SK-N-SH treated with all-trans-retinoic acid at 6 μM for 48 hours (cell line): ENCODE results near the gene UBR2.

ENCODE experiments used
- ATAC-seq: fragments of 200-7000 bp; cut with Tn5 transposase; 3 replicates; pipeline ENCODE4 v1.9.1; 2020; ENCODE audit warnings: mild to moderate bottlenecking, moderate library complexity
- ARNTL ChIP-seq: fragments of 450-650 bp; formaldehyde crosslinking; IDR thresholded peaks from 2 replicates; pipeline ENCODE4 v1.5.0; 2020; ENCODE audit warnings: low read depth, mild to moderate bottlenecking, moderate library complexity, borderline replicate concordance
- BACH2 ChIP-seq: fragments of 250-450 bp; sonication (Bioruptor Pico); IDR thresholded peaks from 2 replicates; pipeline ENCODE4 v1.9.0; 2021; ENCODE audit warnings: mild to moderate bottlenecking, borderline replicate concordance
- CSDC2 ChIP-seq: fragments of 250-450 bp; sonication (Bioruptor Pico); IDR thresholded peaks from 2 replicates; pipeline ENCODE4 v1.5.0; 2020; ENCODE audit warnings: mild to moderate bottlenecking, moderate library complexity
- CSRNP3 ChIP-seq: fragments of 250-450 bp; sonication (Bioruptor Pico); IDR thresholded peaks from 2 replicates; pipeline ENCODE4 v1.5.1; 2021; ENCODE audit warnings: mild to moderate bottlenecking, moderate library complexity
- ESRRG ChIP-seq: fragments of 250-450 bp; sonication (Bioruptor Pico); IDR thresholded peaks from 2 replicates; pipeline ENCODE4 v1.6.1; 2021; ENCODE audit warnings: mild to moderate bottlenecking
- GLIS3 ChIP-seq: fragments of 250-450 bp; sonication (Bioruptor Pico); IDR thresholded peaks from 2 replicates; pipeline ENCODE4 v1.5.0; 2020; ENCODE audit warnings: mild to moderate bottlenecking, moderate library complexity
- ISL1 ChIP-seq: fragments of 250-450 bp; sonication (Bioruptor Pico); IDR thresholded peaks from 2 replicates; pipeline ENCODE4 v2.1.2; 2022; ENCODE audit warnings: mild to moderate bottlenecking, moderate library complexity
- OSR1 ChIP-seq: fragments of 250-450 bp; sonication (Bioruptor Pico); IDR thresholded peaks from 2 replicates; pipeline ENCODE4 v1.8.0; 2022; ENCODE audit warnings: moderate library complexity, mild to moderate bottlenecking, inconsistent platforms
- PPARA ChIP-seq: fragments of 250-450 bp; sonication (Bioruptor Pico); IDR thresholded peaks from 2 replicates; pipeline ENCODE4 v1.5.0; 2020; ENCODE audit warnings: mild to moderate bottlenecking, borderline replicate concordance
- RARB ChIP-seq: fragments of 250-450 bp; sonication (Bioruptor Pico); IDR thresholded peaks from 2 replicates; pipeline ENCODE4 v1.8.0; 2021; ENCODE audit warnings: mild to moderate bottlenecking, moderate library complexity
- SNAI2 ChIP-seq: fragments of 250-450 bp; sonication (Bioruptor Pico); IDR thresholded peaks from 2 replicates; pipeline ENCODE4 v1.5.0; 2020; ENCODE audit warnings: mild to moderate bottlenecking, moderate library complexity
- TCF4 ChIP-seq: fragments of 250-450 bp; sonication (Bioruptor Pico); IDR thresholded peaks from 2 replicates; pipeline ENCODE4 v1.8.0; 2021; ENCODE audit warnings: mild to moderate bottlenecking, moderate library complexity, borderline replicate concordance
- ZC3H10 ChIP-seq: fragments of 250-450 bp; sonication (Bioruptor Pico); IDR thresholded peaks from 2 replicates; pipeline ENCODE4 v1.5.1; 2021; ENCODE audit warnings: mild to moderate bottlenecking, moderate library complexity
- ZFP3 ChIP-seq: fragments of 250-450 bp; sonication (Bioruptor Pico); IDR thresholded peaks from 2 replicates; pipeline ENCODE4 v1.5.0; 2020; ENCODE audit warnings: mild to moderate bottlenecking, moderate library complexity
- ZFP30 ChIP-seq: fragments of 450-650 bp; formaldehyde crosslinking; IDR thresholded peaks from 2 replicates; pipeline ENCODE4 v1.5.0; 2022; ENCODE audit warnings: mild to moderate bottlenecking, moderate library complexity
- ZNF565 ChIP-seq: fragments of 450-650 bp; formaldehyde crosslinking; conservative IDR thresholded peaks from 2 replicates; pipeline ENCODE4 v1.5.0; 2020; ENCODE audit warnings: low read depth, mild to moderate bottlenecking, moderate library complexity
- ZNF8 ChIP-seq: fragments of 450-650 bp; formaldehyde crosslinking; IDR thresholded peaks from 2 replicates; pipeline ENCODE4 v1.5.0; 2020; ENCODE audit warnings: mild to moderate bottlenecking, moderate library complexity
- TF ChIP-seq, protein P1 (sequence below): fragments of 250-450 bp; sonication (Bioruptor Pico); IDR thresholded peaks from 2 replicates; pipeline ENCODE4 v1.8.0; 2020; ENCODE audit warnings: mild to moderate bottlenecking, moderate library complexity, borderline replicate concordance
- TF ChIP-seq, protein P2 (sequence below): fragments of 250-450 bp; sonication (Bioruptor Pico); IDR thresholded peaks from 2 replicates; pipeline ENCODE4 v1.5.1; 2020; ENCODE audit warnings: low read depth, mild to moderate bottlenecking, moderate library complexity
- TF ChIP-seq, protein P3 (sequence below): fragments of 250-450 bp; sonication (Bioruptor Pico); IDR thresholded peaks from 2 replicates; pipeline ENCODE4 v1.5.0; 2020; ENCODE audit warnings: mild to moderate bottlenecking, moderate library complexity

UBR2 gene

GRCh38 chr6:42711930-42712329 is 148.1 kb downstream of the UBR2 start:
- no peak for ATAC-seq
- TF ChIP-seq ISL1 (CRISPR knock-in tag): no peak
- TF ChIP-seq ZC3H10 (CRISPR knock-in tag): no peak
- no peak for TF ChIP-seq ZNF8 (CRISPR knock-in tag)
- TF ChIP-seq OSR1: no peak
- TF ChIP-seq CSRNP3 (CRISPR knock-in tag): no peak
- TF ChIP-seq TCF4 (CRISPR knock-in tag): no peak
- TF ChIP-seq, all 23 proteins: peak for 0

DNA sequence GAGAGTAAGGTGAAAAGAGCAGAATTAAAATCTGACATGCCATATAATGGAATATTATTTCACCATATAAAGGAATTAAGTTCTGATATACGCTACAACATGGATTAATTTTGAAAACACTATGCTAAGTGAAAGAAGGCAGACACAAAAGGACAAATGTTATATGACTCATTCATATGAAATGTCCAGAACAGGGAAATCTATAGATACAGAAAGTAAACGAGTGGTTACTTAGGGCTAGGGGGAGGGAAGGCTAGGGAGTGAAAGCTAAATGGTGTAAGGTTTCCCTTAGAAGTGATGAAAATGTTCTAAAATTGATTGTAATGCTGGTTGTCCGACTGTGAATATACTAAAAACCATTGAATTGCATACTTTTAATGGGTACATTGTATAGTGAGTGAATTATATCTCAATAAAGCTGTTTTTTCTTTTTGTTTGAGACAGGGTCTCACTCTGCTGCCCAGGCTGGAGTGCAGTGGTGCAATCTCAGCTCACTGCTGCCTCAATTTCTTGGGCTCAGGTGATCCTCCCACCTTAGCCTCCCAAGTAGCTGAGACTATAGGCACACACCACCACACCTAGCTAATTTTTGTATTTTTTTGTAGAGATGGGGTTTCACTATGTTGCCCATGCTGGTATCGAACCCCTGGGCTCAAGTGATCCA is 150.4 kb downstream of the UBR2 start:
- peak; percentile 82 for ATAC-seq

DNA sequence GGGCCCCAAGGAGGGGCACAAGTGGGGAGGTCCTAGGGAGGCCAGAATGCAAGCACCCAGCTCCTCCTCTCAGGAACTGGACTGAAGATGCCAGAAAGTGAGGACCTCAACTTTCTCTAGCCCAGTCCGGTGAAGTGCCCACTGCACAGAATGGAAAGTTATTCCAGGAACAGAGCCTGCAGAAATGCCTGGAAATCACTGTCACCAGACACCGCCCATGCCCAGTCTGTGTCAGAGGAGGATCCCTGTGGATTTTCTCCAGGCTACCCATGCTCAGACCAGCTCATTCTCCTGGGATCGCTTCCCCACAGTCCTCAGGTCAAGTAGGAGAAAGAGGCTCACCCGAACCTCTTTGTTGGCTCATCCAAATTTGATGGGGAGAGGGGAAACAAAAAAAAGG is 152.0 kb downstream of the UBR2 start:
- ATAC-seq: no peak
- TF ChIP-seq TCF4 (CRISPR knock-in tag) (no peak), ZC3H10 (CRISPR knock-in tag) (no peak), CSRNP3 (CRISPR knock-in tag) (no peak), OSR1 (no peak), SNAI2 (CRISPR knock-in tag) (no peak), GLIS3 (no peak), ESRRG (no peak), ZNF565 (no peak)

More for the DNA sequence above, 150.4 kb downstream of the UBR2 start:
- TF ChIP-seq ISL1 (CRISPR knock-in tag) (0 out of 2 replicates have a peak, but pooled peaks have one; percentile 14), ARNTL (CRISPR knock-in tag) (no peak)

GRCh38 chr6:42720739-42721138 is 156.9 kb downstream of the UBR2 start:
- TF ChIP-seq PPARA (CRISPR knock-in tag) (no peak), ZFP30 (CRISPR knock-in tag) (no peak), CSDC2 (CRISPR knock-in tag) (no peak), ZC3H10 (CRISPR knock-in tag) (no peak), ZNF565 (no peak), BACH2 (no peak), RARB (CRISPR knock-in tag) (no peak), ISL1 (CRISPR knock-in tag) (no peak), GLIS3 (no peak), ARNTL (CRISPR knock-in tag) (no peak), TCF4 (CRISPR knock-in tag) (no peak), ZFP3 (CRISPR knock-in tag) (no peak), SNAI2 (CRISPR knock-in tag) (no peak)
- TF ChIP-seq, protein P1, sequence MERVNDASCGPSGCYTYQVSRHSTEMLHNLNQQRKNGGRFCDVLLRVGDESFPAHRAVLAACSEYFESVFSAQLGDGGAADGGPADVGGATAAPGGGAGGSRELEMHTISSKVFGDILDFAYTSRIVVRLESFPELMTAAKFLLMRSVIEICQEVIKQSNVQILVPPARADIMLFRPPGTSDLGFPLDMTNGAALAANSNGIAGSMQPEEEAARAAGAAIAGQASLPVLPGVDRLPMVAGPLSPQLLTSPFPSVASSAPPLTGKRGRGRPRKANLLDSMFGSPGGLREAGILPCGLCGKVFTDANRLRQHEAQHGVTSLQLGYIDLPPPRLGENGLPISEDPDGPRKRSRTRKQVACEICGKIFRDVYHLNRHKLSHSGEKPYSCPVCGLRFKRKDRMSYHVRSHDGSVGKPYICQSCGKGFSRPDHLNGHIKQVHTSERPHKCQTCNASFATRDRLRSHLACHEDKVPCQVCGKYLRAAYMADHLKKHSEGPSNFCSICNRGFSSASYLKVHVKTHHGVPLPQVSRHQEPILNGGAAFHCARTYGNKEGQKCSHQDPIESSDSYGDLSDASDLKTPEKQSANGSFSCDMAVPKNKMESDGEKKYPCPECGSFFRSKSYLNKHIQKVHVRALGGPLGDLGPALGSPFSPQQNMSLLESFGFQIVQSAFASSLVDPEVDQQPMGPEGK (CRISPR knock-in tag): no peak
- TF ChIP-seq, protein P2, sequence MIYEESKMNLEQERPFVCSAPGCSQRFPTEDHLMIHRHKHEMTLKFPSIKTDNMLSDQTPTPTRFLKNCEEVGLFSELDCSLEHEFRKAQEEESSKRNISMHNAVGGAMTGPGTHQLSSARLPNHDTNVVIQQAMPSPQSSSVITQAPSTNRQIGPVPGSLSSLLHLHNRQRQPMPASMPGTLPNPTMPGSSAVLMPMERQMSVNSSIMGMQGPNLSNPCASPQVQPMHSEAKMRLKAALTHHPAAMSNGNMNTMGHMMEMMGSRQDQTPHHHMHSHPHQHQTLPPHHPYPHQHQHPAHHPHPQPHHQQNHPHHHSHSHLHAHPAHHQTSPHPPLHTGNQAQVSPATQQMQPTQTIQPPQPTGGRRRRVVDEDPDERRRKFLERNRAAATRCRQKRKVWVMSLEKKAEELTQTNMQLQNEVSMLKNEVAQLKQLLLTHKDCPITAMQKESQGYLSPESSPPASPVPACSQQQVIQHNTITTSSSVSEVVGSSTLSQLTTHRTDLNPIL (CRISPR knock-in tag): no peak
- TF ChIP-seq, protein P3, sequence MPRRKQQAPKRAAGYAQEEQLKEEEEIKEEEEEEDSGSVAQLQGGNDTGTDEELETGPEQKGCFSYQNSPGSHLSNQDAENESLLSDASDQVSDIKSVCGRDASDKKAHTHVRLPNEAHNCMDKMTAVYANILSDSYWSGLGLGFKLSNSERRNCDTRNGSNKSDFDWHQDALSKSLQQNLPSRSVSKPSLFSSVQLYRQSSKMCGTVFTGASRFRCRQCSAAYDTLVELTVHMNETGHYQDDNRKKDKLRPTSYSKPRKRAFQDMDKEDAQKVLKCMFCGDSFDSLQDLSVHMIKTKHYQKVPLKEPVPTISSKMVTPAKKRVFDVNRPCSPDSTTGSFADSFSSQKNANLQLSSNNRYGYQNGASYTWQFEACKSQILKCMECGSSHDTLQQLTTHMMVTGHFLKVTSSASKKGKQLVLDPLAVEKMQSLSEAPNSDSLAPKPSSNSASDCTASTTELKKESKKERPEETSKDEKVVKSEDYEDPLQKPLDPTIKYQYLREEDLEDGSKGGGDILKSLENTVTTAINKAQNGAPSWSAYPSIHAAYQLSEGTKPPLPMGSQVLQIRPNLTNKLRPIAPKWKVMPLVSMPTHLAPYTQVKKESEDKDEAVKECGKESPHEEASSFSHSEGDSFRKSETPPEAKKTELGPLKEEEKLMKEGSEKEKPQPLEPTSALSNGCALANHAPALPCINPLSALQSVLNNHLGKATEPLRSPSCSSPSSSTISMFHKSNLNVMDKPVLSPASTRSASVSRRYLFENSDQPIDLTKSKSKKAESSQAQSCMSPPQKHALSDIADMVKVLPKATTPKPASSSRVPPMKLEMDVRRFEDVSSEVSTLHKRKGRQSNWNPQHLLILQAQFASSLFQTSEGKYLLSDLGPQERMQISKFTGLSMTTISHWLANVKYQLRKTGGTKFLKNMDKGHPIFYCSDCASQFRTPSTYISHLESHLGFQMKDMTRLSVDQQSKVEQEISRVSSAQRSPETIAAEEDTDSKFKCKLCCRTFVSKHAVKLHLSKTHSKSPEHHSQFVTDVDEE (CRISPR knock-in tag): no peak
- ATAC-seq: peak; percentile 85
